Mesenchymal stem cell (in vitro differentiated cells and primary cell): ENCODE measurements around the gene PCNX2. TPM values are rescaled to one million over a fixed set of nuclear protein-coding genes. Genes with fewer than 3 reads are reported as not detected.
A peak's percentile ranks its signal among the peaks of the same experiment; 100 is the strongest.

Source experiments
- DNase-seq: peaks from one replicate; pipeline ENCODE4 v3.0.0-alpha.2; 2013
- H2AFZ ChIP-seq: one replicate; pipeline ENCODE4 v1.6.1; 2013; ENCODE audit warnings: low read depth, mild to moderate bottlenecking, control low read depth, inconsistent platforms, low read length, moderate library complexity
- H2AK5ac ChIP-seq: 2 replicates; pipeline ENCODE4 v1.6.1; 2013; ENCODE audit warnings: low read length, moderate library complexity, mild to moderate bottlenecking, inconsistent platforms; ENCODE audit not compliant: severe bottlenecking
- H2BK120ac ChIP-seq: one replicate; pipeline ENCODE4 v1.6.1; 2013; ENCODE audit warnings: low read depth, mild to moderate bottlenecking, inconsistent platforms, low read length, moderate library complexity
- H2BK12ac ChIP-seq, 2 experiments: one replicate each; pipeline ENCODE4 v1.6.1; 2013; ENCODE audit warnings: inconsistent platforms in 2 of 2, low read length in 2 of 2, mild to moderate bottlenecking in 2 of 2, moderate library complexity in 2 of 2, control low read depth in 1 of 2
- H2BK15ac ChIP-seq: one replicate; pipeline ENCODE4 v1.6.1; 2013; ENCODE audit warnings: mild to moderate bottlenecking, low read depth, inconsistent platforms; ENCODE audit not compliant: poor library complexity, severe bottlenecking
- H2BK5ac ChIP-seq: 2 replicates; pipeline ENCODE4 v1.6.1; 2013; ENCODE audit warnings: low read depth, mild to moderate bottlenecking, low read length, control low read depth, inconsistent platforms; ENCODE audit not compliant: poor library complexity, severe bottlenecking
- H3K14ac ChIP-seq, 2 experiments: one replicate each; pipeline ENCODE4 v1.6.1; 2013; ENCODE audit warnings: inconsistent platforms in 2 of 2, low read length in 2 of 2, control low read depth in 1 of 2, mild to moderate bottlenecking in 1 of 2, moderate library complexity in 1 of 2
- H3K18ac ChIP-seq, 2 experiments: one replicate each; pipeline ENCODE4 v1.6.1; 2013; ENCODE audit warnings: inconsistent platforms in 2 of 2, low read length in 2 of 2, control low read depth in 1 of 2, low read depth in 1 of 2, mild to moderate bottlenecking in 1 of 2
- H3K23ac ChIP-seq, 2 experiments: one replicate each; pipeline ENCODE4 v1.6.1; 2013; ENCODE audit warnings: inconsistent platforms in 2 of 2, low read length in 2 of 2, mild to moderate bottlenecking in 2 of 2, moderate library complexity in 2 of 2, control low read depth in 1 of 2
- H3K27ac ChIP-seq: 2 replicates; pipeline ENCODE4 v1.5.1; 2013; ENCODE audit warnings: mild to moderate bottlenecking, moderate library complexity, low read length, control low read depth, inconsistent platforms; ENCODE audit not compliant: poor library complexity, severe bottlenecking
- H3K27me3 ChIP-seq, 2 experiments: 2 replicates each; pipeline versions ENCODE4 v1.6.1 to v1.7.0; 2013; ENCODE audit warnings: low read length in 2 of 2, mild to moderate bottlenecking in 2 of 2, moderate library complexity in 2 of 2, control low read depth in 1 of 2, inconsistent platforms in 1 of 2; ENCODE audit not compliant: control insufficient read depth in 1 of 2, insufficient read depth in 1 of 2
- H3K36me3 ChIP-seq, 2 experiments: 2 replicates each; pipeline versions ENCODE4 v1.6.1 to v1.7.0; 2013; ENCODE audit warnings: low read length in 2 of 2, control low read depth in 1 of 2, inconsistent platforms in 1 of 2, low read depth in 1 of 2, mild to moderate bottlenecking in 1 of 2; ENCODE audit not compliant: insufficient read depth in 2 of 2, control insufficient read depth in 1 of 2
- H3K4ac ChIP-seq, 2 experiments: one replicate each; pipeline ENCODE4 v1.6.1; 2013; ENCODE audit warnings: inconsistent platforms in 2 of 2, low read length in 2 of 2, mild to moderate bottlenecking in 2 of 2, moderate library complexity in 2 of 2, control low read depth in 1 of 2, low read depth in 1 of 2
- H3K4me1 ChIP-seq: 2 replicates; pipeline ENCODE4 v1.6.1; 2013; ENCODE audit warnings: low read depth, low read length, control low read depth; ENCODE audit not compliant: control insufficient read depth, insufficient read depth
- H3K4me2 ChIP-seq: 2 replicates; pipeline ENCODE4 v1.6.1; 2013; ENCODE audit warnings: low read length, mild to moderate bottlenecking, inconsistent platforms; ENCODE audit not compliant: poor library complexity, severe bottlenecking
- H3K4me3 ChIP-seq, 2 experiments: 2 replicates each; pipeline versions ENCODE4 v1.5.1 to v1.7.0; 2013; ENCODE audit warnings: low read length in 2 of 2, mild to moderate bottlenecking in 2 of 2, control low read depth in 1 of 2, low read depth in 1 of 2; ENCODE audit not compliant: insufficient read depth in 1 of 2
- H3K79me1 ChIP-seq: replicated peaks from 2 replicates; pipeline ENCODE4 v1.6.1; 2013; ENCODE audit warnings: mild to moderate bottlenecking, control low read depth, low read length, inconsistent platforms; ENCODE audit not compliant: poor library complexity, severe bottlenecking
- H3K9ac ChIP-seq: 2 replicates; pipeline ENCODE4 v1.7.0; 2013; ENCODE audit warnings: mild to moderate bottlenecking, low read length, moderate library complexity
- H3K9me3 ChIP-seq: 2 replicates; pipeline ENCODE4 v1.7.0; 2013; ENCODE audit warnings: mild to moderate bottlenecking, low read length; ENCODE audit not compliant: control insufficient read depth
- H4K8ac ChIP-seq: one replicate; pipeline ENCODE4 v1.6.1; 2013; ENCODE audit warnings: inconsistent platforms, mild to moderate bottlenecking, low read length, moderate library complexity
- H4K91ac ChIP-seq: one replicate; pipeline ENCODE4 v1.6.1; 2013; ENCODE audit warnings: mild to moderate bottlenecking, low read length, inconsistent platforms
- WGBS: methylation state at CpG from one replicate; pipeline ENCODE4 v1.1.7; 2013; ENCODE audit warnings: mixed read lengths; 5-methylcytosine and 5-hydroxymethylcytosine counted together
- polyA plus RNA-seq, 2 experiments: library from polyadenylated mRNA; stranded (reverse); fragments of 200-250 nt; gene quantifications; one replicate each; pipeline ENCODE4 v1.2.3, GENCODE V29; 2013

PCNX2 gene, protein sequence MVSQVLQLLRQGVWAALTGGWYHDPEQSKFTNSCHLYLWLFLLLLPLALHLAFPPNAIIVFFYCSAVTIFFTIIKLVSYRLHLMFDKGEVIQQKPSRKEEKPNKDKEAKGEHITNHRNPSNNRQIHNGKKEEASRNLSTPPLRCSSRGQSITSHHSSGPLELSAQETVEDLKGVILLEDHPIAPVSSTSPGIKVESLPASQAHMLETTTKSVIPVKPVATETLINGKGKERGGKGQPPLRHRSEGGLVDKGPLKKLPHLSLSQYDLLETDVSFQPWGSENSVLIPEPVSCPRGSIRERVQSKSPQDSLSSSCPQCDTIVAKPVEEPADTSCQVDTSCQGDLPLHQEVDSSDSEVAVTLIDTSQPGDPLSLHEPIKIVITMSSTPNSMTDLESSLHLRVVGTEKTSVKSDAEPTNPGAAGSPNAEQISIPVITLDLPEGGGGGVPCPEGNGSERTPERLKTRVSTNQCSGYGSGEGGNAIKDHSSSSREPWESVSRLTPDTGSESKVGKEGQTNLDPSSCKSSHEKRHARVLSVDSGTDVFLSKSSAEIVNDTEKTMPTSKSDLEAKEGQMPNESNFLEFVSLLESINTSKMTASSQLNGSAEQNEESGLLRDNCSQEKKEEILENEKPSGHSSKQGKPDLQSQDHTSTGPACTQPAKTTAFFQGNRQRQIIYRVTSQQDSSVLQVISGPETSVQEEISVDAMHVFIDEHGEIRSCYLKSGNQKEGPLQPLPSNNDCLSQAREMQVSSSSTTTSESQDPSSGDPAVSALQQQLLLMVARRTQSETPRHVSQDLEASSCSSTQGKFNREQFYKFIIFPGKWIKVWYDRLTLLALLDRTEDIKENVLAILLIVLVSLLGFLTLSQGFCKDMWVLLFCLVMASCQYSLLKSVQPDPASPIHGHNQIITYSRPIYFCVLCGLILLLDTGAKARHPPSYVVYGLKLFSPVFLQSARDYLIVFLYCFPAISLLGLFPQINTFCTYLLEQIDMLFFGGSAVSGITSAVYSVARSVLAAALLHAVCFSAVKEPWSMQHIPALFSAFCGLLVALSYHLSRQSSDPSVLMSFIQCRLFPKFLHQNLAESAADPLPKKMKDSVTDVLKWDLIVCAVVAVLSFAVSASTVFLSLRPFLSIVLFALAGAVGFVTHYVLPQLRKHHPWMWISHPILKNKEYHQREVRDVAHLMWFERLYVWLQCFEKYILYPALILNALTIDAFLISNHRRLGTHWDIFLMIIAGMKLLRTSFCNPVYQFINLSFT (N-terminal part only)
- 16.2 TPM for polyA plus RNA-seq (2013, experiment 1 of 2)
- polyA plus RNA-seq (2013, experiment 2 of 2): 15.7 TPM

GRCh38 chr1:233295237-233295974, at the start of gene PCNX2:
TSS of gene PCNX2 (minus strand) at chr1:233295725. CDS start at chr1:233295478, 247 bp downstream.
- H3K4me2 ChIP-seq: peak within 1 kb of the TSS; percentile 72
- peak within 1 kb of the TSS in 1 of 2 experiments; percentile 98 for H3K14ac ChIP-seq
- H3K27me3 ChIP-seq: no peaks in the 10 kb centered on the region
- peak within 1 kb of the TSS; percentile 77 for H2BK120ac ChIP-seq
- H3K9me3 ChIP-seq: no peaks in the 10 kb centered on the region
- peaks cover 0 to 3% of the 10 kb centered on the region in 2 experiments for H3K36me3 ChIP-seq
- peak within 1 kb of the TSS; percentile 89 for H3K27ac ChIP-seq
- H2BK5ac ChIP-seq: peak within 1 kb of the TSS; percentile 33
- peak within 1 kb of the TSS; percentile 67 for H4K8ac ChIP-seq
- H2BK12ac ChIP-seq: peak within 1 kb of the TSS; percentile 90 to 93
- peak within 1 kb of the TSS; percentile 98 for H4K91ac ChIP-seq
- H3K4me3 ChIP-seq: peak within 1 kb of the TSS; percentile 92 to 93
- under 1% methylated on average over 54 of the region's 54 CpGs for WGBS
- peak within 1 kb of the TSS; percentile 91 for H2AFZ ChIP-seq
- peak within 1 kb of the TSS; percentile 89 for H3K9ac ChIP-seq
- peaks cover 6% of the 10 kb centered on the region for H3K79me1 ChIP-seq
- DNase-seq: peak; percentile 53
- H3K23ac ChIP-seq: peak within 1 kb of the TSS in 1 of 2 experiments; percentile 90
- H3K4ac ChIP-seq: peak within 1 kb of the TSS; percentile 82 to 95
- H3K4me1 ChIP-seq: peaks cover 5% of the 10 kb centered on the region
- peak within 1 kb of the TSS; percentile 0 for H2BK15ac ChIP-seq
- peak within 1 kb of the TSS; percentile 74 to 96 for H3K18ac ChIP-seq
- H2AK5ac ChIP-seq: no peak within 1 kb of the TSS

- Histone ChIP-seq H3K4me1 (no peaks in the 10 kb centered on the region), H2BK15ac (no peak overlapping the region), H3K18ac (no peak overlapping the region), H3K14ac (no peak overlapping the region), H3K36me3 (no peaks in the 10 kb centered on the region), H3K4me3 (no peak overlapping the region), H2AK5ac (no peak overlapping the region), H2BK5ac (no peak overlapping the region), H4K8ac (no peak overlapping the region), H3K9me3 (no peaks in the 10 kb centered on the region), H3K27ac (no peak overlapping the region), H3K23ac (no peak overlapping the region), H3K9ac (no peak overlapping the region), H2AFZ (no peak overlapping the region), H3K4ac (no peak overlapping the region), H2BK12ac (no peak overlapping the region), H2BK120ac (no peak overlapping the region), H3K27me3 (peaks cover 0 to 17% of the 10 kb centered on the region in 2 experiments), H3K79me1 (peaks cover 19% of the 10 kb centered on the region), H3K4me2 (no peak overlapping the region), H4K91ac (no peak overlapping the region)
- 100% methylated on average over 1 of the region's 1 CpG for WGBS
- no peak for DNase-seq
These were observed 47.7 kb upstream of the PCNX2 start for GRCh38 chr1:233343262-233343661.

GRCh38 chr1:233342086-233342485, 46.6 kb upstream of the PCNX2 start:
- H3K9ac ChIP-seq: no peak overlapping the region
- H3K23ac ChIP-seq: no peak overlapping the region
- peaks cover 0 to 18% of the 10 kb centered on the region in 2 experiments for H3K27me3 ChIP-seq
- H3K14ac ChIP-seq: no peak overlapping the region
- H3K4me3 ChIP-seq: no peak overlapping the region
- H2AFZ ChIP-seq: no peak overlapping the region
- no peak for DNase-seq
- no peak overlapping the region for H3K4ac ChIP-seq
- H2BK120ac ChIP-seq: no peak overlapping the region
- H2BK15ac ChIP-seq: no peak overlapping the region
- H2BK12ac ChIP-seq: no peak overlapping the region
- no peak overlapping the region for H2BK5ac ChIP-seq
- no peak overlapping the region for H4K91ac ChIP-seq
- no peaks in the 10 kb centered on the region for H3K9me3 ChIP-seq
- no peaks in the 10 kb centered on the region for H3K36me3 ChIP-seq
- no peak overlapping the region for H3K4me2 ChIP-seq
- no peaks in the 10 kb centered on the region for H3K4me1 ChIP-seq
- no peak overlapping the region for H4K8ac ChIP-seq
- H3K18ac ChIP-seq: no peak overlapping the region
- H3K27ac ChIP-seq: no peak overlapping the region
- H3K79me1 ChIP-seq: peaks cover 21% of the 10 kb centered on the region
- no peak overlapping the region for H2AK5ac ChIP-seq
